Progenitor cell of endocrine pancreas (in vitro differentiated cells): ENCODE results near the gene CHKB. TPM values are rescaled to one million over a fixed set of nuclear protein-coding genes. Genes with fewer than 3 reads are reported as not detected.

Experiments used
- DNase-seq: peaks from one replicate; pipeline ENCODE4 v3.0.0; 2021; ENCODE audit warnings: low spot score; ENCODE audit not compliant: unreplicated experiment
- H3K27ac Mint-ChIP-seq: 2 replicates; pipeline ENCODE4 v1.8.0; 2021; ENCODE audit warnings: mild to moderate bottlenecking, moderate library complexity, mixed read lengths
- H3K27me3 Mint-ChIP-seq: 2 replicates; pipeline ENCODE4 v1.8.0; 2021; ENCODE audit warnings: mixed read lengths
- H3K36me3 Mint-ChIP-seq: 2 replicates; pipeline ENCODE4 v1.8.0; 2022; ENCODE audit warnings: mixed read lengths; ENCODE audit not compliant: insufficient read depth
- H3K4me1 Mint-ChIP-seq: 2 replicates; pipeline ENCODE4 v1.8.0; 2021; ENCODE audit warnings: low read depth, mixed read lengths
- H3K4me3 Mint-ChIP-seq: 2 replicates; pipeline ENCODE4 v1.8.0; 2021; ENCODE audit warnings: low read depth, mild to moderate bottlenecking, moderate library complexity, mixed read lengths
- H3K9me3 Mint-ChIP-seq: 2 replicates; pipeline ENCODE4 v1.8.0; 2021; ENCODE audit warnings: low read depth, mixed read lengths
- total RNA-seq: library from RNA; stranded (reverse); gene quantifications from 2 replicates; pipeline ENCODE4 v1.2.1, GENCODE V29; 2021
- TF ChIP-seq, protein P1 (sequence below): fragments of 200-600 bp; sonication (generic); IDR thresholded peaks from one replicate; pipeline ENCODE4 v1.5.0; 2021; ENCODE audit warnings: antibody characterized with exemption, mild to moderate bottlenecking; ENCODE audit not compliant: unreplicated experiment

Gene CHKB
- total RNA-seq, 1 donor from 2014 or later, result 132 TPM

DNA sequence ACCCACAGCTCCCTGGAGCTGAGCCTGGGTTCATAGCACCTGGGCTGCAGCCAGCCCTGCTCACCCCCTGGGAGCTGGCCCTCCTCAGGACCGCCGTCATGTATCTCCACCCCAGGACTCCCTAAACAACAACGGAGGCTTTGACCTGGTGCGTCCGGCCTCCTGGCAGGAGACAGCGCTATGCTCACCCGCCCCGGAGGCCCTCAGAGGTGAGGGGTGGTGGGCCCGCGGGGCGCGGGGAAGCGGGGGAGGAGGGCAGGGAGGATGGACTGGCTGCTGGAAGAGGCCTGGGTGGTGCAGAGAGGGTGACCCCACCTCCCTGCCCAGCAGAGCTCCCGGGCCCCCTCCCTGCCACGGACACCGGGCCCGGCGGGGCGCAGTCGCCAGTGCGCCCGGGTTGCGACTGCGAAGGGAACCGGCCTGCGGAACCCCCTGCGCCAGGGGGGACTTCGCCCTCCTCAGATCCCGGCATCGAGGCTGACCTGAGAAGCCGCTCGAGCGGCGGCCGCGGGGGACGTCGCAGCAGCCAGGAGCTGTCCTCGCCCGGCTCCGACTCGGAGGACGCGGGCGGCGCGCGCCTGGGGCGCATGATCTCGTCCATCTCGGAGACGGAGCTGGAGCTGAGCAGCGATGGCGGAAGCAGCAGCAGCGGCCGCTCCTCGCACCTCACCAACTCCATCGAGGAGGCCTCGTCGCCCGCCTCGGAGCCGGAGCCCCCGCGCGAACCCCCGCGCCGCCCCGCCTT lies 21.0 kb upstream of the CHKB start:
- no peak overlapping the region for H3K27ac Mint-ChIP-seq
- H3K4me3 Mint-ChIP-seq, result no peak overlapping the region
- no peak for DNase-seq
- no peaks in the 10 kb centered on the region for H3K9me3 Mint-ChIP-seq
- peaks cover 41% of the 10 kb centered on the region for H3K27me3 Mint-ChIP-seq
- H3K4me1 Mint-ChIP-seq, result peaks cover 5% of the 10 kb centered on the region
- TF ChIP-seq, protein P1, sequence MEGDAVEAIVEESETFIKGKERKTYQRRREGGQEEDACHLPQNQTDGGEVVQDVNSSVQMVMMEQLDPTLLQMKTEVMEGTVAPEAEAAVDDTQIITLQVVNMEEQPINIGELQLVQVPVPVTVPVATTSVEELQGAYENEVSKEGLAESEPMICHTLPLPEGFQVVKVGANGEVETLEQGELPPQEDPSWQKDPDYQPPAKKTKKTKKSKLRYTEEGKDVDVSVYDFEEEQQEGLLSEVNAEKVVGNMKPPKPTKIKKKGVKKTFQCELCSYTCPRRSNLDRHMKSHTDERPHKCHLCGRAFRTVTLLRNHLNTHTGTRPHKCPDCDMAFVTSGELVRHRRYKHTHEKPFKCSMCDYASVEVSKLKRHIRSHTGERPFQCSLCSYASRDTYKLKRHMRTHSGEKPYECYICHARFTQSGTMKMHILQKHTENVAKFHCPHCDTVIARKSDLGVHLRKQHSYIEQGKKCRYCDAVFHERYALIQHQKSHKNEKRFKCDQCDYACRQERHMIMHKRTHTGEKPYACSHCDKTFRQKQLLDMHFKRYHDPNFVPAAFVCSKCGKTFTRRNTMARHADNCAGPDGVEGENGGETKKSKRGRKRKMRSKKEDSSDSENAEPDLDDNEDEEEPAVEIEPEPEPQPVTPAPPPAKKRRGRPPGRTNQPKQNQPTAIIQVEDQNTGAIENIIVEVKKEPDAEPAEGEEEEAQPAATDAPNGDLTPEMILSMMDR, result no peak
- H3K36me3 Mint-ChIP-seq, result peaks cover 3% of the 10 kb centered on the region

DNA sequence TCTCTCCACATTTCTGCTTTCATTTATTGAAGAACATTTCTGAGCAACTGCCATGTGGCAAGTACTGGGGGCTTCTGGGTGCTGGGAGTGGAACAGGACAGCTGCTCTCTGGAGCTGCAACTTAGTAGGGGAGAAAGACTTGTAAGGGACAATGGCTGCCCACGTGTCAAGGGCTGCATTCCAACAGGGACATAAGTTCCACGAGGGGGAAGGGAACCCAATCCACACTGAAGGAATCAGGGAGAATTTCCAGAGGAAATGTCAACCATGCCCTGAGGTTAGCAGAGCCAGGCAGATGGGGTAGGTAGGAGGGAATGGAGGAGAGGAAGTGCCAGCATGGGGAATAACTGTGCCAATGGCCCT lies 19.7 kb upstream of the CHKB start:
- H3K27me3 Mint-ChIP-seq, result peaks cover 41% of the 10 kb centered on the region
- H3K27ac Mint-ChIP-seq, result no peak overlapping the region

DNA sequence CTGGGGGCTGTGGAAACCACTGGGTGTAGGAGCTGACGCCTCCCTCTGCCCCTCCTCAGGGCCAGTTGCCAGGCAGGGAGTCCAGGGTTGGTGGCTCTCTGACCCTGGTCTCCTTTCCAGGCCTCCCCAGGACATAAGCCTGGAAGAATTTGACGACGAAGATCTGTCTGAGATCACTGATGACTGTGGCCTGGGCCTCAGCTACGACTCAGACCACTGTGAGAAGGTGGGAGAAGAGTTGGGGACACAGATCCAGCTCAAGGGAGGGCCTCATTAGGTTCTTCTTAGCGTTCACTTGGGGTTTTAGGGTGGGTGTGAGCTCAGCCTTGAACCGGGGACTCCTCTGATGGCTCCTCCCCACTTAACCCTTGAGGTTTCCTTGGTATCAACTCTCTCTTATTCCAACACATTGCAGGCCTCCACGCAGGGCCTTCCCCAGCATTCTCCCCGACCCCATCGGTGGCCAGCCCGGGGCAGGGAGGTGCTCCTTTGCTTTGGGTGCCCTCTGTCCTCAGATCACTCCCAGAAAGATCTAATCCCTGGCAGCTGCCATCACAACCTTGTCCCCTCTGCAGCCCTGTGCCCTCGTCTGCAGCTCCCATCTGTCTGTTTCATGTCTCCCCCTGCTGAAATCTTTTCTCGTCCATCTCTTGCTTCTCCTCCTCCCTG lies 19.2 kb upstream of the CHKB start:
- DNase-seq, result no peak
- Mint-ChIP-seq H3K27me3 (peaks cover 40% of the 10 kb centered on the region), H3K27ac (peak overlapping the region; percentile 39), H3K4me1 (peaks cover 5% of the 10 kb centered on the region), H3K36me3 (peaks cover 5% of the 10 kb centered on the region), H3K9me3 (no peaks in the 10 kb centered on the region), H3K4me3 (peak overlapping the region; percentile 61)
- TF ChIP-seq, protein P1, result no peak

More for the DNA sequence above, 19.7 kb upstream of the CHKB start:
- no peaks in the 10 kb centered on the region for H3K9me3 Mint-ChIP-seq
- peaks cover 5% of the 10 kb centered on the region for H3K36me3 Mint-ChIP-seq
- H3K4me3 Mint-ChIP-seq, result peak overlapping the region; percentile 61
- no peak for DNase-seq
- H3K4me1 Mint-ChIP-seq, result peaks cover 5% of the 10 kb centered on the region
- TF ChIP-seq, protein P1, result no peak

DNA sequence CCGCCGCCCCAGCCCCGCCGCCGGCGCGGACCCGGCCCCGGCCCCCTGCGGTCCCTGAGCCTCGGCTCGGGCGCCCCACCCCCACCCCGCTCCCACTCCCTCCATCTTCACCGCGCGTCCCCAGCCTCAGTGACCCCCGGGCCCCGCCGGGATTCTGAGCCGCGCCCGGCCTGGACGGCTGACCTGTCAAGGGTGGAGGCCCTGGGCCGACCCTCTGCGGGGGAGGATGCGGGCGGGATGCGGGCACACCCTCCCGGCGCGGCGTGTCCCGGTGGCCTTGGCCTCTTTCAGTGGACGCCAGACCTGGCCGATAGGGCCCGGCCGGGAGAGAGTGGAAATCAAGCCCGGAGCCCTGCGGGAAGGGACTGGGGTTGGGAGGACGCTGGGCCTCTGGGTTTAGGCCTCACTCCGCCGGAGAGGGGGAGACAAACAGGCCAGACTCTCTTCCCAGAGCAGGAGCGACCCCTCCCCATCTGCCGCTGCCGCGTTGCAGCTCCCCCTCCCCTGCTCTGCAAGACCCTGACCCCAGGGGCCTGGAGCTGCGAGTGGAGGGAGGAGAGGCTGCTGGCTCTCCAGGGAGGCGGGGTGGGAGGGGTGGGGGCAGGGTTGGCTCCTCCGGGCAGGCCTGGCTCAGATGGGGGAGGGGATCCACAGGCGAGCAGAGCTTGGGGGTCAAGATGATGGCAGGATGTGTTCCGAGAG lies 18.5 kb upstream of the CHKB start:
- Mint-ChIP-seq H3K27ac (no peak overlapping the region), H3K9me3 (no peaks in the 10 kb centered on the region), H3K4me3 (peak overlapping the region; percentile 61)

DNA sequence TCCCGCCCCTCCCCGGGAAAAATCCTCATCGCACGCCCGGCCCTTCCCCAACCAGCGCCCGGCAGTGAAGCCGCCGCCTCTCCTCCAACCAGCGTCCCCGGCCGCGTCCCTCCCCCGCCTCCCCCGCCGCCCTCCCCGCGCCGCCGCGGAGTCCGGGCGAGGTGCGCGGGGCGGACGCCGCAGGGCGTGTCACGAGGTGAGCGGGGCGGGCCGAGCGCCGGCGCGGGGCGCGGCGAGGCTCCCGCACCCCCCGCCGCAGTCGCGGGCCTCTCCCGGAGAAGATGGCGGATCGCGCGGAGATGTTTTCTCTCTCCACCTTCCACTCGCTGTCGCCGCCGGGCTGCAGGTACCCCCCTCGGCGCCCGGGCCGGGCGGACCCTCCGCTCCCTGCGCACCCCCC lies 17.9 kb upstream of the CHKB start, which contains the start of gene MAPK8IP2:
Gene MAPK8IP2, plus strand, starts transcription at position 256 of the 400 bp plus-strand sequence. Its CDS starts 26 bp downstream, at position 282.
- Mint-ChIP-seq H3K9me3 (no peaks in the 10 kb centered on the region), H3K27ac (no peak within 1 kb of the TSS), H3K36me3 (peaks cover 5% of the 10 kb centered on the region), H3K4me1 (peaks cover 5% of the 10 kb centered on the region), H3K4me3 (peak within 1 kb of the TSS; percentile 67), H3K27me3 (peaks cover 37% of the 10 kb centered on the region)
- DNase-seq, result no peak
- TF ChIP-seq, protein P1, result no peak

More for the DNA sequence above, 18.5 kb upstream of the CHKB start:
- TF ChIP-seq, protein P1, result no peak
- DNase-seq, result no peak
- peaks cover 38% of the 10 kb centered on the region for H3K27me3 Mint-ChIP-seq
- H3K4me1 Mint-ChIP-seq, result peaks cover 5% of the 10 kb centered on the region
- peaks cover 5% of the 10 kb centered on the region for H3K36me3 Mint-ChIP-seq
